ENCODE measurements around the gene POLR3E.

DNA sequence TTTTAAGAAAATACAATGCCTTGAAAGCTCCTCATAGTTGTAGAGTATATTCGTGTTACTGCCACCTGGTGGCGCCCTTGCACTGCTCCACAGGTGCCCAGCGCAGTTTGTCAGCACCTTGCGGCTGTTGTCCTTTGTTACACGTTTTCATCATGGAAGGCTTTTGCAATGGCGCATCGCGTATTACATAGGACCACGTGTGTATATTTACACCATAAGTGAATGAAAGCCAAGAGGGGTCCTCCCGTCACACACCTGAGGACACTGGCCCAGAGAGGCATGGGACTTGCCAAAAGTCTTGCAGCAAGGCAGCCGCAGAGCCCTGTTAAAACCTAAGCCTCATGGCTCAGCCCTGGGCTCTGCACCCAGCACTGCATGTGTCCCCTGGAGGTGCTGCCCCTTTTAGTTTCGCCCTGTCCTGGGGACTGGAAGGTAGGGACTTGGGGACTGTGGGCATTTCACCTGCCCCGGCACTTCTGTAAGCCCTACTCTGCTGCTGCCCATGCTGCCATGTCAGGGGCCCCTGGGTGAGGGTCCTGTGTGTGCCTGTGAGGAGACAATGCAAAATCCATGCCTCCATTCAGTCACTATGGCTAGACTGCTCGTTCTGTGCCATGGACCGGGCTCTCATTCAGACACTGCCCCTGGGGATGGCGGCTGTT lies 24.3 kb downstream of the POLR3E start:
- TF ChIP-seq POLR2A (IDR thresholded peaks at IDR 0.05; ENCODE audit: low read depth, low read length) (no peak), POLR2AphosphoS5 (IDR thresholded peaks at IDR 0.05; ENCODE audit: low read depth, low read length) (no peak)

Data from GM12892 (cell line).